GM18508 (cell line): Measurements from ENCODE around the gene ZNF710.

Source experiments
- ATAC-seq: cut with Tn5 transposase; IDR thresholded peaks from one replicate; pipeline ENCODE4 v1.9.1; 2021; ENCODE audit warnings: moderate number of reproducible peaks; ENCODE audit not compliant: insufficient read depth, unreplicated experiment

Gene ZNF710

DNA sequence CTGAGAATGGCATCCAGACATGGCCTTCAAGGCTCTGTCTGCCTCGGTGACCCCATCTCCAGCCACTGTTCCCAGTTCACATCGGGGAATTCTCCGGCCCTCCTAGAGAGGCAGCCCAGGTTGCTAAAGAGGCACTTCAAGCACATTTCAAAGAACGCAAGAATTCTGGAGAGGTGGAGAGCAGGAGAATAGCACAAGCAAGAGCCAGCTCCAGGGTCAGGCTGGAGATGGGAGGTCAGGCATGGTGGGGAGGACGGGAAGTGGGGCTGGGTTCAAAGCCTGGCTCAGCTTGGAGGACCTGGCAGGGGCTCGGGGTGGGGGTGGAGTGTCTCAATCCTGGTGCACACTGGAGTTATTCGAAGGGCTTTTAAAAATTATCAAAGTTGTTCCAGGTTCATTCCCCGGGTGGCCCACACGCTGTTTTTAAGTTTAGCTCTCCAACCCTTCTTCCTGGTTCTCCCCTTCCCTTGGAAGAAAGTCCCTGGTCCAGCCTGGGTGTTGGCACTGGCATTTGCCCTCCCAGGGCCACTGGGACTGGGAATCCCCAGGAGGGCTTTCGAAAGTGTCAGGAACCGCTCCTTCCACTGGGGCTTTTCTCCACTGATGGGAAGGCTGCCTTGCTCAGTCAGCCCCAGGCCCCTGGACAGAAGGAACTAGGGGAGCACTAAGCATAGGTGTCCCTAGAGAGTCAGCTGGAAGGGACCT, 35.8 kb downstream of the ZNF710 start:
- ATAC-seq = no peak

DNA sequence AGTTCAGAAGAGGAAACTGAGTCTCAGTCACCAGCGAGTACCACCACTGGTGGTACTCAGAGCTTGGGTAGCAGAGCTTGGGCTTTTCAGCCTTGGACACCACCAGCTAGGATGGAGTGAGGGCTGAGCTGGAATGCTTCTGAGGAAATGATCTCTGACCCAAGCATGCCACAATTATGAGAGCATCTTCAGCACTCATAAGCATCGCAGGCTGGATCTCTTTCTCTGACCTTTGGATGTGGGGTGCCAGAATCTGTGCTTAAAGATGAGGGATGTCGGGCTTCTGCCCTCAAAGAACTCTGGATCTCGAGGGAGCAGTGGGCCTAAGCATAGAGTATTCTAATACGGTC, 36.4 kb downstream of the ZNF710 start:
- ATAC-seq = no peak

- ATAC-seq = no peak
Observed at GRCh38 chr15:90037961-90038631, 37.0 kb downstream of the ZNF710 start.

- ATAC-seq = no peak
Observed at GRCh38 chr15:90038632-90039095, 37.5 kb downstream of the ZNF710 start.

GRCh38 chr15:90039996-90040395, 38.9 kb downstream of the ZNF710 start:
- ATAC-seq = no peak

DNA sequence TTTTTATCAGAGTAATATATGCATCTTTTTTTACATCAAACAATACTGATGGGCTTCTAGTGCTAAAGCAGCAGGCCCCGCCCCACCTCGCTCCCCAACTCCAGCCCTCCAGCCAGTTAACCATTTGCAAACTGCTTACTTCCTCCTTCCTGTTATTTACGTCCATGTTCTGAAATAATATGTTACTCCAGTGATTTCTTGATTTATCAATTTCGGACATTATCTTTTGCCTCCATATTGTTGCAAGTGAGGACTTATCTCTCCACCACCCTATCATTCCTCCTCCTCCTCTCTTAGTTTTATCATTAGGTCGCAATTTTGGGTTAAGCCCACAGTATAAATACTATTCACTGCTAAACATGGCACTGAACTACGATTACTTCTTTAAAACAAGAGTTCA, 39.5 kb downstream of the ZNF710 start:
- no peak for ATAC-seq

- no peak for ATAC-seq
Observed at GRCh38 chr15:90042356-90042755, 41.2 kb downstream of the ZNF710 start.

GRCh38 chr15:90042766-90043529, 41.8 kb downstream of the ZNF710 start:
- no peak for ATAC-seq

DNA sequence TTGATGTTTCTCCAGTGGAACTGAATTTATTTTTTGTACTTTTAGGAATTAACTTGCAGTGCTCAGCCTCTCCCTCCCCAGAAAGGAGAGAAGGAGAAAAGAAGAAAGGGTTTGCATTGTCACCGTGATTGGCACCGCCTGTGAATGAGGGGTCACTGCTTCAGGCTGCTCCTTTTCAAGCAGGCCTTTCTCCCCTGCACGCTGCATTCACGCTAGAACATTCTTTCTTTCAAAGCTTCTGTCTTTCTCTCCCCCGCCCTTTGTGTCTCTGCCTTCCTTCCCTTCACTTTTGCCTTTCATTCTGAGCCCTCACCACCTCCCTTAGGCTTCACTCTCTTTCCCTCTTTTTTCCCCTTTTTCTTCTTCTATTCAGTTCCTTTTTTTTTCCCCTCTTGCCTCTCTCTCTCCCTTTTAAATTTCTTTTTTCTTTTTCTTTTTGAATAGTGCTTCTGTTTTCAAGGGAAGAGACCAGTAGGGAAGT, 42.4 kb downstream of the ZNF710 start:
- ATAC-seq = no peak

DNA sequence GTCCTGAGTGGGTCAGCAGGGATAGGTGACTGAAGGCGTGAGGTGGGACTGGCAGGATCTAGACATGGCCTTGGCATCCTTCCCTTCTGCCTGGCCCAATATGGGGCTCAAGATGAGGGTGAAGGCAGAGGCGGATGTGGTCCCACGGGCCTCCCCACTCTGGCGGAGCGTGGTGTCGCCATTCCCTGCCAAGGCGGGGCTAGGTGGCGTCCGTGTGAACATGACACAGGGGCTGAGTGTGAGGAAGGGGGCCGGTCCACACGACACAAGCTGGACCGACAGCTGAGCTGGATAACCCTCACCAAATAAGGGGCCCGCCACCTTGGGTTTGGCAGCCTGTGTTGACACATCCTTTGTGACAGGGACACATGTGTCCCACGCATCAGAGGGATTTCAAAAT, 43.1 kb downstream of the ZNF710 start:
- no peak for ATAC-seq

DNA sequence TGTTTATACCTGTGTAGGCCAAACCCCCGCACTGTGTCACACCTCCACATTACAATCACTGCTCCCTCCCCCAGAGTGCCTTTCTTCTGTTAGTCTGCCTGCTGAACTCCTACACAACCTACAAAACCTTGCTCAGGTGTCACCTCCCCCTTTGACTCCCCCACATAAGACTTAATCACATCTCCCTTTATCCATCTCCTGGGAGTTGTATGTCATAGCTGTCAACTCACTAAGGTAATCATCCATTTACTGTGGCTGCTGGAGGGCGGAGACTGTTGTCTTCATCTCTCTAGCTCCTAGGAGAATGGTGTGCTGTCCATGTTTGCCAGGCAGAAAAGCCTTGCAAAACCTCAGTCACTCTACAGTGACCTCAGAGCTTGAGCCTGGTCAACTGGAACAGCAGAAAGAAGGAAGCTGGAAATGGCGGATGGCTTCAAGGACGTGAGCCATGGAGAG, 43.8 kb downstream of the ZNF710 start:
- no peak for ATAC-seq

DNA sequence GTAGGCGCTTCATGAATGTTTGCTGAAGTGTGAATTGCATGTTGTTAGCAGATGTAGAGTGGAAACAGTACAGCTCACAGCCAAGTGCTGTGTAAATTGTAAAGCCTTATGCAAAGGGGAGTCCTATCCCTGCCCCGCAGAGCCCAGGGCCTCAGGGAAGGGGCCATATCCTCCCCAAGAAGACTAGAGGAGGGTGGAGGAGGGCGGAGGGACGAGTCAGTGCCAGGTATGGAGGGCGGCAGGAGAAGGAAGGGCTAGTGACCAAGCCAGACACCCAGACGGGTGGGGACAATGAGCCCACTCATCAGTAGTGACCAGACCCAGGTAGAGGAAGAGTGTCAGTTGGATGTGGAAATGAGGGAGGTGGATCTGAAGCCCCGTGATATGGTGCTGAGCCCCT, 45.2 kb downstream of the ZNF710 start:
- no peak for ATAC-seq

GRCh38 chr15:90046911-90047392, 45.8 kb downstream of the ZNF710 start:
- no peak for ATAC-seq

DNA sequence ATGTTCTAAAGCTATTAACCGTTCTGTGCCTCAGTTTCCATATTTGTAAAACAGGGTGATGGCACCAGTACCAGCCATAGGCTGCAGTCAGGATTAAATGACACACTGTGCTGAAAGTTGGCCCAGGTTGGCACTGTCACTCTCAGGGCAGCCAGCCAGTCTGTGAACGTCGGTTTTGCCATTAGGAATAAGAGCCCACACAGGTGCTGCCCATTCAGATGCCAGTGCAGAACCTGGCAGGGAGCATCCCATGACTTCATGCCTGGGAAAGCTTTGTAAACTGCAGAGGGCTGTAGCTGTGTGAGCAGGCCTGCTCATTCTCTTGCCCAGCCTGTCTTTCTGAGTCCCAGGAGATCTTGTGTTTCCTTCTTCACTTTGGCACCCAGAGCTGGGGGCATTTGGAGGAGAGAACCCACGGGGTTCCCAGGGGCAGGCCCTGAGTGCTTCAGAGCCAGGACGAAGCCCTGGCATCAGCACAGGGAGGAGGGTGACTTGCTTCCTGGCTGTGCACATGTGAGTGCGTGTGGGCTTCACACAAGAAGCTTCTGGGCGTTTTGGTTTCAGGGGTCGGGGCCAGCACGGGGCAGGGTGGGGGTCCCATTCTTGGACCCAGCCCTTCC, 46.9 kb downstream of the ZNF710 start:
- ATAC-seq = no peak

- ATAC-seq = no peak
Observed at GRCh38 chr15:90049030-90049429, 47.9 kb downstream of the ZNF710 start.

- no peak for ATAC-seq
Observed at GRCh38 chr15:90049666-90050604, 48.8 kb downstream of the ZNF710 start.

DNA sequence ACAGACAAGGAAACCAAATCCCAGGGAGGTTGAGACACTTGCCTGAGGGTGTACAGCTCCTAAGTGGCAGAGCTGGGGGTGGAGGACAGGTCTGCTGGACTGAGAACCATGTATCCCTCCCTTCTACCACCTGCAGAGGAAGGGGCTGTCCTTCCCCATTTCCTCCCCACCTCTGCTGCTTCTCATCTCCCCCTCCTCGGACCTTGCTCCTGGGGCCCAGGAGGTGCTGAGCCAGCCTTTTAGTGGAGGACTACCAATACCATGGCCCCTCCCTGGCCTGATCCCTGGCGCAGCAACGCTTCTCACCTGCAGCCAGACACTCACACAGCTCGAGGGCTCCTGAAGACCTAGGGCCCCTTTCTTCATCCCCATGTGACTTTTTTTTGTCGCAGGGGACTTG, 50.8 kb downstream of the ZNF710 start:
- ATAC-seq = no peak

DNA sequence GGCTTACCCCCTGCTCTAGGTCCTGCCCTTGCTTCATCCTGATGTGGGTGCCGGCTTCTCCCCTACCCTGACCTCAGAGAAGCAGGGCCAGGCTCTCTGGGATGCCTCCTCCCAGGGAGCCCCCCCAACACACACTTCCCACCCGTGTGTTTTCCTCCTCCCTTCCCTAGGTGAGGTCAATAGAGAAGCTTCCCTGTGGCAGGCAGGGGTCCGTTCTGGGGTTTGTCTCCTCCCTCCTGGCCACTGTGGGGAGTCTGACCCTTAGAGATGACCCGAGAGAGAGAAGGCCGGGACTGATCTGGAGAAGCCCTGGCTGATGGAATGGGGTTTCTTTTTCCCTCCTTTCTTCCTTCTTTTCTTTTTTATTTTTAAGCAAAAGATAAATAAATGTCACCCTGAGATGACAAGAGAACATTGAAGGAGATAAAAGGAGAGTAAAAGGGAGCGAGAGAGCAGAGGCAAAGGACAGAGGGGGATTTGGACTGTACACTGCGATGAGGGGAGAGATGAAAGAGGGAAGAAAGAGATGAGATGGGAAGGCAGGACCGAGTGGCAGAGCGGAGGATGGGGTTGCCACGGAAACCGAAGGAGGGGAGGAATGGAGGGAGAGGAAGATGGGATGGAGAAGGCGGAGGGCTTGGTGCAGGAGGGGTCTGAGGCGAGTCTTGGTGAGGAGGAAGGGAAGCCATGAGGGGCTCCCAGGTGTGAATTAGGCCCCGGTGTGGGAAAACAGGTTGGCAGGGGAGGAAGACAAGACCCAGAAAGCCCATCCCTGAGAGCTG, 52.8 kb downstream of the ZNF710 start:
- ATAC-seq = no peak

DNA sequence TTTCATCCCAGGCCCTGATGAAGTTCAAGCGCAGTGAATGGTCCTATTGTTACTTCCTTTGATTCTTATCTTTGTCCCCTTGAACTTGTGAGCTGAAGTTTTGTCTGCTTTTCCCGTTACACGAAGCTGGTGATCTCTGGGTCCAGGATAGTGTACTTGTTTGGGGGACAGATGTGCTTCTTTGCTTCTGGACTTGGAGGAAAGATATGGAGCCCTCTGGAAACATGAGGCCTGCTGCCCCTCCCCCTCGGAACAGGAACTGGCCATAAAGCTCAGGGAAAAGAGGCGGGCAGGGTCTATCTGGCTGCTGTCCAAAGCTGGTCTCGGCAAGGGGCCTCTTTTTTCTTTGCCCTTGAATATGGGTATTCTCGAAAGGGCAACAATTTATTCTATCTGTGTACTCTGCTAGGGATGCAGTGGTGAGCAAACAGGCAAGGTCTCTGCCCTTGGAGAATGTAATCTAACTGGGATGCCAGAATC, 53.5 kb downstream of the ZNF710 start:
- no peak for ATAC-seq
